Kidney (tissue), 14 donors: ENCODE results near the gene TMEM33. TPM values are rescaled to one million over a fixed set of nuclear protein-coding genes. Genes with fewer than 3 reads are reported as not detected.

Experiments
- DNase-seq, 5 donors: peaks; one replicate each; pipeline ENCODE4 v3.0.0-alpha.2; 2013 to 2020
- FAIRE-seq: peaks from 2 replicates; lab custom pipeline; 2012; peaks lifted over from hg19 to GRCh38; lab: Jason Lieb, UNC
- H3K27ac ChIP-seq, 2 donors: one replicate each; pipeline ENCODE4 v1.7.0; 2013; ENCODE audit warnings: low read depth in 2 of 2, low read length in 2 of 2, inconsistent platforms in 1 of 2
- H3K27me3 ChIP-seq: one replicate; pipeline ENCODE4 v1.7.1; 2013; ENCODE audit warnings: low read length, inconsistent platforms; ENCODE audit not compliant: control insufficient read depth, insufficient read depth
- H3K36me3 ChIP-seq, 3 donors: one replicate each; pipeline versions ENCODE4 v1.7.0 to v1.7.1; 2013; ENCODE audit warnings: low read length in 3 of 3, control low read depth in 1 of 3, inconsistent platforms in 1 of 3; ENCODE audit not compliant: insufficient read depth in 3 of 3, control insufficient read depth in 2 of 3
- H3K4me1 ChIP-seq, 3 donors: one replicate each; pipeline versions ENCODE4 v1.7.0 to v1.7.1; 2013; ENCODE audit warnings: low read length in 3 of 3, inconsistent platforms in 1 of 3, low read depth in 1 of 3; ENCODE audit not compliant: control insufficient read depth in 2 of 3, insufficient read depth in 2 of 3
- H3K4me3 ChIP-seq, 3 donors: one replicate each; pipeline versions ENCODE4 v1.7.0 to v1.8.1; 2013; ENCODE audit warnings: low read length in 3 of 3, control low read depth in 1 of 3, inconsistent platforms in 1 of 3
- H3K9ac ChIP-seq, 3 donors: one replicate each; pipeline versions ENCODE4 v1.7.0 to v1.7.1; 2013; ENCODE audit warnings: low read length in 3 of 3, control low read depth in 1 of 3, inconsistent platforms in 1 of 3
- H3K9me3 ChIP-seq, 3 donors: one replicate each; pipeline versions ENCODE4 v1.7.0 to v1.7.1; 2013; ENCODE audit warnings: low read length in 3 of 3, control low read depth in 1 of 3, inconsistent platforms in 1 of 3; ENCODE audit not compliant: control insufficient read depth in 2 of 3, insufficient read depth in 1 of 3
- intact Hi-C: fragments of 100-400 bp; cut with DNase I; formaldehyde crosslinking; loops from one replicate; pipeline ENCODE4 v1.11.1; 2022
- polyA plus RNA-seq: library from polyadenylated mRNA; stranded (reverse); fragments of 350-450 nt; fragmentation: Illumina TruSeq; extraction: RNeasy Lipid Tissue Mini Kit (QIAGEN cat#74804); gene quantifications from one replicate; pipeline ENCODE4 v1.2.3, GENCODE V29; 2014; ENCODE audit warnings: low read depth, low replicate concordance; ENCODE audit not compliant: insufficient read depth
- total RNA-seq: library from RNA; stranded (reverse); fragmentation: NEBNext Ultra II Directional; extraction: Animal tissue kit (Norgen Biotek cat#: 25700); gene quantifications from one replicate; pipeline ENCODE4 v1.2.1, GENCODE V29; 2021
- TF ChIP-seq, protein P1 (sequence below): IDR thresholded peaks from 3 replicates; pipeline ENCODE4 v1.5.1; 2012; ENCODE audit warnings: mild to moderate bottlenecking, moderate library complexity, borderline replicate concordance; ENCODE audit not compliant: insufficient read depth; ENCODE audit errors: extremely low read depth
- donor health status: control.
- donor health status: control.
- donor health status: control.
- donor health status: control.
- donor health status: control.
- donor health status: DM: yes; HTN: yes; CAD: no.
- donor health status: Normal renal cell carcinoma (clear cell type).

Gene TMEM33
- total and polyA plus RNA-seq, 2 donors from 2014 or later, result 20.3 to 63.8 TPM

DNA sequence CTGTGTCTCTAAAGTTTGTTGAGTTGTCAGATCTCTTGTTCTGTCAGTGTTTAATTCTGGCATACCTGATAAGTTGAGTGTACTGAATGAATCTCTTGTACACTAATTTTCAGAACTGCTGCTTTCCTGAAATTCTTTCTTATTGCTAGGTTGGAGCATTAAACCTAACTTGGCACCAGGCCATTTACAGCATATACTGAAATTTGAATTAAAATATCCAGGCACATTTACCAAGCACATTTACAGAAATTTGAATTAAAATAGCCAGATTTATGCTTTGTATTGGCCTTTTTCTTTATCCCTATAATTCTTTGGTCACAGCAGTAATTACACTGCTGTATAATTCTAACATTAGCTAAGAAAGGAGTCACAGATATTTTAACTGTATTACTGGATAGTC lies 8.9 kb downstream of the TMEM33 start:
- no peak for FAIRE-seq
- TF ChIP-seq, protein P1, sequence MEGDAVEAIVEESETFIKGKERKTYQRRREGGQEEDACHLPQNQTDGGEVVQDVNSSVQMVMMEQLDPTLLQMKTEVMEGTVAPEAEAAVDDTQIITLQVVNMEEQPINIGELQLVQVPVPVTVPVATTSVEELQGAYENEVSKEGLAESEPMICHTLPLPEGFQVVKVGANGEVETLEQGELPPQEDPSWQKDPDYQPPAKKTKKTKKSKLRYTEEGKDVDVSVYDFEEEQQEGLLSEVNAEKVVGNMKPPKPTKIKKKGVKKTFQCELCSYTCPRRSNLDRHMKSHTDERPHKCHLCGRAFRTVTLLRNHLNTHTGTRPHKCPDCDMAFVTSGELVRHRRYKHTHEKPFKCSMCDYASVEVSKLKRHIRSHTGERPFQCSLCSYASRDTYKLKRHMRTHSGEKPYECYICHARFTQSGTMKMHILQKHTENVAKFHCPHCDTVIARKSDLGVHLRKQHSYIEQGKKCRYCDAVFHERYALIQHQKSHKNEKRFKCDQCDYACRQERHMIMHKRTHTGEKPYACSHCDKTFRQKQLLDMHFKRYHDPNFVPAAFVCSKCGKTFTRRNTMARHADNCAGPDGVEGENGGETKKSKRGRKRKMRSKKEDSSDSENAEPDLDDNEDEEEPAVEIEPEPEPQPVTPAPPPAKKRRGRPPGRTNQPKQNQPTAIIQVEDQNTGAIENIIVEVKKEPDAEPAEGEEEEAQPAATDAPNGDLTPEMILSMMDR, result no peak

GRCh38 chr4:41949531-41949930 lies 14.3 kb downstream of the TMEM33 start:
- Histone ChIP-seq H3K36me3 (peaks cover 0 to 20% (median 10%) of the 10 kb centered on the region in 3 donors), H3K27me3 (no peaks in the 10 kb centered on the region), H3K4me3 (no peak overlapping the region), H3K9me3 (no peaks in the 10 kb centered on the region), H3K9ac (no peak overlapping the region), H3K4me1 (no peaks in the 10 kb centered on the region), H3K27ac (no peak overlapping the region)
- intact Hi-C loops, result no loop called here
- FAIRE-seq (no peak), DNase-seq (no peak)
- TF ChIP-seq, protein P1, result no peak

More for the DNA sequence above, 8.9 kb downstream of the TMEM33 start:
- Histone ChIP-seq H3K9me3 (no peaks in the 10 kb centered on the region), H3K9ac (no peak overlapping the region), H3K27me3 (no peaks in the 10 kb centered on the region), H3K4me3 (no peak overlapping the region), H3K36me3 (peaks cover 1 to 9% (median 4%) of the 10 kb centered on the region in 3 donors), H3K27ac (no peak overlapping the region), H3K4me1 (no peaks in the 10 kb centered on the region)
- intact Hi-C loops, result no loop called here
- DNase-seq, result no peak

GRCh38 chr4:41957634-41958033 lies 22.4 kb downstream of the TMEM33 start:
- Histone ChIP-seq H3K4me3 (no peak overlapping the region), H3K27me3 (no peaks in the 10 kb centered on the region), H3K36me3 (peaks cover 0 to 7% (median 0%) of the 10 kb centered on the region in 3 donors), H3K4me1 (no peaks in the 10 kb centered on the region), H3K9me3 (no peaks in the 10 kb centered on the region), H3K9ac (no peak overlapping the region), H3K27ac (no peak overlapping the region)
- FAIRE-seq (peak; percentile 91), DNase-seq (peak in 2 of 5 donors; percentile 34 to 40)
- intact Hi-C loops, result no loop called here
- TF ChIP-seq, protein P1, result peak; percentile 48

GRCh38 chr4:41963105-41963504 lies 27.9 kb downstream of the TMEM33 start:
- Histone ChIP-seq H3K9ac (no peak overlapping the region), H3K27me3 (no peaks in the 10 kb centered on the region), H3K4me1 (no peaks in the 10 kb centered on the region), H3K27ac (no peak overlapping the region), H3K9me3 (no peaks in the 10 kb centered on the region), H3K4me3 (no peak overlapping the region), H3K36me3 (no peaks in the 10 kb centered on the region)
- no peak for FAIRE-seq
- TF ChIP-seq, protein P1, result no peak
- DNase-seq, result peak in 1 of 5 donors; percentile 30
- intact Hi-C loops, result no loop called here
